K562 (cell line): ENCODE measurements around the gene DHRS13. TPM values are rescaled to one million over a fixed set of nuclear protein-coding genes. Genes with fewer than 3 reads are reported as not detected.

Source experiments
- CLOCK ChIP-seq: fragments of 250-450 bp; sonication (Bioruptor Pico); IDR thresholded peaks from 2 replicates; pipeline ENCODE4 v1.4.0; 2020; ENCODE audit warnings: mild to moderate bottlenecking, moderate library complexity, borderline replicate concordance
- ILK ChIP-seq: fragments of 450-650 bp; IDR thresholded peaks from 2 replicates; pipeline ENCODE4 v1.6.1; 2016; ENCODE audit warnings: missing genetic modification characterization, low read depth, mild to moderate bottlenecking, missing compliant biosample characterization, moderate library complexity, borderline replicate concordance
- MTA3 ChIP-seq: fragments of 450-650 bp; formaldehyde crosslinking; IDR thresholded peaks from 2 replicates; pipeline ENCODE4 v1.6.1; 2017; ENCODE audit warnings: mild to moderate bottlenecking, borderline replicate concordance
- PKNOX1 ChIP-seq: fragments of 450-650 bp; IDR thresholded peaks from 2 replicates; pipeline ENCODE4 v1.6.1; 2016
- RAD21 ChIP-seq, 2 experiments: fragments of 250-450 bp in 1 of 2; fragments of 450-650 bp in 1 of 2; sonication (Bioruptor Pico) in 1 of 2; formaldehyde crosslinking in 1 of 2; IDR thresholded peaks in 1 of 2; conservative IDR thresholded peaks in 1 of 2; 2 replicates each; pipeline versions ENCODE4 v1.4.0 to v1.8.0; 2020 to 2022; ENCODE audit warnings: mild to moderate bottlenecking in 2 of 2, moderate library complexity in 1 of 2
- RBM17 ChIP-seq: fragments of 200-400 bp; formaldehyde crosslinking; IDR thresholded peaks from 2 replicates; pipeline ENCODE4 v1.6.1; 2017; ENCODE audit warnings: low read depth, mild to moderate bottlenecking, low read length, borderline replicate concordance
- SMARCC2 ChIP-seq: fragments of 450-650 bp; IDR thresholded peaks from 2 replicates; pipeline ENCODE4 v1.6.1; 2017; ENCODE audit warnings: antibody characterized with exemption, moderate library complexity, mild to moderate bottlenecking, low read depth
- TEAD4 ChIP-seq, 2 experiments: sonication (generic) in 1 of 2; formaldehyde crosslinking in 1 of 2; IDR thresholded peaks; 2 replicates each; pipeline versions ENCODE4 v1.6.1 to v1.8.0; 2012 to 2022; ENCODE audit warnings: borderline replicate concordance in 1 of 2, inconsistent platforms in 1 of 2, low read length in 1 of 2, mild to moderate bottlenecking in 1 of 2, missing genetic modification reagents in 1 of 2
- TOE1 ChIP-seq, 2 experiments: fragments of 450-650 bp in 1 of 2; sonication (generic) in 1 of 2; formaldehyde crosslinking in 1 of 2; IDR thresholded peaks; 2 replicates each; pipeline versions ENCODE4 v1.7.1 to v1.8.0; 2016 to 2022; ENCODE audit warnings: borderline replicate concordance in 2 of 2, mild to moderate bottlenecking in 2 of 2, antibody characterized with exemption in 1 of 2, inconsistent platforms in 1 of 2, low read depth in 1 of 2, missing genetic modification reagents in 1 of 2, moderate library complexity in 1 of 2
- XRCC4 ChIP-seq: IDR thresholded peaks from one replicate; pipeline ENCODE4 v1.6.1; 2011; ENCODE audit not compliant: insufficient read depth, insufficient read length; ENCODE audit errors: extremely low read depth
- ZNF143 ChIP-seq: sonication (generic); formaldehyde crosslinking; IDR thresholded peaks from 2 replicates; pipeline ENCODE4 v1.9.0; 2022; ENCODE audit warnings: mild to moderate bottlenecking, missing genetic modification reagents
- ZNF3 ChIP-seq: fragments of 250-450 bp; sonication (Bioruptor Pico); IDR thresholded peaks from 2 replicates; pipeline ENCODE4 v1.5.0; 2021; ENCODE audit warnings: mild to moderate bottlenecking, moderate library complexity
- polyA plus RNA-seq, 8 experiments: library from polyadenylated mRNA; depleted of rRNA in 4 of 8; stranded (reverse) in 5 of 8; unstranded in 3 of 8; fragments of >200 nt; fragmentation: Nextera tagmentation in 2 of 8; fragmentation: Illumina TruSeq in 1 of 8; extraction: Ambion mirVana in 2 of 8; extraction: Trizol in 1 of 8; gene quantifications; 2 replicates each; pipeline versions ENCODE4 v1.2.1 to v1.2.3, GENCODE V29; 2011 to 2014; ENCODE audit warnings: inconsistent platforms in 1 of 8, missing spikeins in 1 of 8
- total RNA-seq, 7 experiments: library from RNA; depleted of rRNA in 6 of 7; stranded (reverse); fragments of >200 nt in 6 of 7; fragmentation: Illumina TruSeq in 2 of 7; extraction: Trizol in 2 of 7; gene quantifications; 2 replicates each; pipeline versions ENCODE4 v1.2.1 to v1.2.3, GENCODE V29; 2011 to 2021; ENCODE audit warnings: low replicate concordance in 1 of 7
- TF ChIP-seq, protein P1 (sequence below): fragments of 250-450 bp; sonication (Bioruptor Pico); IDR thresholded peaks from 2 replicates; pipeline ENCODE4 v1.8.0; 2021; ENCODE audit warnings: borderline replicate concordance, mild to moderate bottlenecking, moderate library complexity; ENCODE audit not compliant: poor library complexity, severe bottlenecking
- TF ChIP-seq, protein P2 (sequence below), 2 experiments: IDR thresholded peaks in 1 of 2; conservative IDR thresholded peaks in 1 of 2; 2 replicates each; pipeline ENCODE4 v1.6.1; 2016; ENCODE audit warnings: low read depth in 2 of 2, mild to moderate bottlenecking in 1 of 2, missing compliant biosample characterization in 1 of 2, missing genetic modification characterization in 1 of 2, moderate library complexity in 1 of 2

Gene DHRS13
- total and polyA plus RNA-seq, 9 of the 15 experiments (the other 6 are each of a cell fraction or from before 2014, with no cell fraction given) = 0.32 to 52.3 (median 34.3) TPM; not detected in 1

DNA sequence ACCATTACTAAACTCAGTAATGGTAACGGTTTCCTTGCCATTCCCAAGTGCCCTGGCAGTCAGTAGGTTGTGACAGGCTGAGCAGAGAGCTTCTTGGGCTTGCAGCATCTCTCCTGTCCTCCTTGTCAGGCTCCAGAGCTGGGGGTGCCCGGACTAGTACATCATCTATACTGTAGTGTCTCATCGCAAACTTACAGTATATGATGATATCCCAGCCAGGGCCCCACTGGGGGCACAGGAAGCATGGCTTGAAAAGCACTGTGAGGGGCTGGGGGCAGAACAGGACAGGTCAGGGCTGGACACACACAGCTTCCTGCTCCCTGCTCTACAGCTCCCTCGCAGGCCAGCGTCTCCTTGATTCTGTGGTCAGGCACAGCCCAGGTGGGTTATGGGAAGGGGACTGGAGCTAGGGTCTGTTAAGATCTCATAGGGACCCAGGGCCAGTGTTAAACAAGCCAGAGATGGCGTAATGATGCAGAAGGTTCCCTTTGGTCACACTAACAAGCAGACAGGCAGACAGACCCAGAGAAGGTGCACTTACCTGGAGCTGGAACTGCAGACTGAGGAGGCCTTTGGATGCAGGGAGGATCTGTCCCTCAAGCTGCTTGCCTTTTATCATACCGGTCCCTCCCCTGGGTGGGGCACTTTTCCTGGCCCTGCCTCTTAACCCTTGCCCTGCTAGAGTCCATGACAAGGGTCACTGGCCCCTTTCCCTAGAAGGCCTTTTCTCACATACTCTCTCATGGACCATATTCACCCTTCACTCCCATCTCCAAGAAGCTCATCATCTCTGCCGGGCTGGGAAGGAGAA lies 41.3 kb downstream of the DHRS13 start (continued):
- TF ChIP-seq PKNOX1 (no peak), ZNF143 (CRISPR knock-in tag) (peak; percentile 66), RBM17 (no peak), MTA3 (peak; percentile 91), TEAD4 (IDR thresholded peaks at IDR 0.05; ENCODE audit: low read length) (no peak), TEAD4 (CRISPR knock-in tag; IDR thresholded peaks at IDR 0.05; ENCODE audit: borderline replicate concordance) (no peak), RAD21 (CRISPR knock-in tag; conservative IDR thresholded peaks at IDR 0.05 in 1 of 2, IDR thresholded peaks at IDR 0.05 in 1 of 2) (no peak; a peak in 1 of 4 replicates), ZNF3 (CRISPR knock-in tag) (no peak), ILK (tag) (no peak), SMARCC2 (no peak; the same call in 1 of the 2 replicates), CLOCK (CRISPR knock-in tag) (no peak), XRCC4 (no peak), TOE1 (IDR thresholded peaks at IDR 0.05; ENCODE audit: borderline replicate concordance) (peak; percentile 70; the same call in 1 of the 2 replicates), TOE1 (CRISPR knock-in tag; IDR thresholded peaks at IDR 0.05; ENCODE audit: borderline replicate concordance, low read depth) (no peak)
- TF ChIP-seq, protein P1, sequence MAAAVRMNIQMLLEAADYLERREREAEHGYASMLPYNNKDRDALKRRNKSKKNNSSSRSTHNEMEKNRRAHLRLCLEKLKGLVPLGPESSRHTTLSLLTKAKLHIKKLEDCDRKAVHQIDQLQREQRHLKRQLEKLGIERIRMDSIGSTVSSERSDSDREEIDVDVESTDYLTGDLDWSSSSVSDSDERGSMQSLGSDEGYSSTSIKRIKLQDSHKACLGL = peak; percentile 41
- TF ChIP-seq, protein P2, sequence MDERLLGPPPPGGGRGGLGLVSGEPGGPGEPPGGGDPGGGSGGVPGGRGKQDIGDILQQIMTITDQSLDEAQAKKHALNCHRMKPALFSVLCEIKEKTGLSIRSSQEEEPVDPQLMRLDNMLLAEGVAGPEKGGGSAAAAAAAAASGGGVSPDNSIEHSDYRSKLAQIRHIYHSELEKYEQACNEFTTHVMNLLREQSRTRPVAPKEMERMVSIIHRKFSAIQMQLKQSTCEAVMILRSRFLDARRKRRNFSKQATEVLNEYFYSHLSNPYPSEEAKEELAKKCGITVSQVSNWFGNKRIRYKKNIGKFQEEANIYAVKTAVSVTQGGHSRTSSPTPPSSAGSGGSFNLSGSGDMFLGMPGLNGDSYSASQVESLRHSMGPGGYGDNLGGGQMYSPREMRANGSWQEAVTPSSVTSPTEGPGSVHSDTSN (CRISPR knock-in tag; IDR thresholded peaks at IDR 0.05; ENCODE audit: low read depth) = no peak
- TF ChIP-seq, protein P2 (tag; conservative IDR thresholded peaks at IDR 0.05; ENCODE audit: low read depth) = no peak
